CD4-positive, alpha-beta T cell (primary cell): ENCODE measurements around the gene NSD2. TPM values are rescaled to one million over a fixed set of nuclear protein-coding genes. Genes with fewer than 3 reads are reported as not detected.

Experiments
- ATAC-seq: fragments of 200-7000 bp; cut with Tn5 transposase; one replicate; pipeline ENCODE4 v1.10.0; 2022; ENCODE audit warnings: mild to moderate bottlenecking; ENCODE audit not compliant: poor library complexity
- CTCF ChIA-PET: fragments of 350-600 bp; sonication (Branson Sonifier 250); formaldehyde crosslinking; loops from one replicate; lab custom pipeline; 2021; ENCODE audit warnings: antibody characterized with exemption, inconsistent platforms; lab: Charles Lee
- POLR2A ChIA-PET: fragments of 350-600 bp; sonication (Branson Sonifier 250); formaldehyde crosslinking; loops from one replicate; lab custom pipeline; 2021; ENCODE audit warnings: antibody characterized with exemption, inconsistent platforms; lab: Charles Lee
- DNase-seq, 14 experiments: peaks; one replicate each; pipeline ENCODE4 v3.0.0-alpha.2; 2013 to 2020; ENCODE audit warnings: mixed read lengths in 2 of 14
- H3K27ac ChIP-seq, 2 donors: one replicate each; pipeline versions ENCODE4 v1.5.1 to v1.7.0; 2013; ENCODE audit warnings: low read length in 2 of 2, low read depth in 1 of 2, mild to moderate bottlenecking in 1 of 2
- H3K27me3 ChIP-seq, 2 experiments: 1 replicate in 1 of 2; 2 replicates in 1 of 2; pipeline versions ENCODE4 v1.6.1 to v1.7.0; 2013; ENCODE audit warnings: low read length in 2 of 2, control low read depth in 1 of 2, mild to moderate bottlenecking in 1 of 2, moderate library complexity in 1 of 2; ENCODE audit not compliant: insufficient read depth in 2 of 2, control insufficient read depth in 1 of 2
- H3K36me3 ChIP-seq: one replicate; pipeline ENCODE4 v1.6.1; 2013; ENCODE audit warnings: low read length, control low read depth; ENCODE audit not compliant: insufficient read depth
- H3K4me1 ChIP-seq: one replicate; pipeline ENCODE4 v1.6.1; 2013; ENCODE audit warnings: low read length, control low read depth; ENCODE audit not compliant: insufficient read depth
- H3K4me3 ChIP-seq: one replicate; pipeline ENCODE4 v1.5.1; 2013; ENCODE audit warnings: mild to moderate bottlenecking, low read length, moderate library complexity
- H3K9me3 ChIP-seq, 2 experiments: 1 replicate in 1 of 2; 2 replicates in 1 of 2; pipeline versions ENCODE4 v1.6.1 to v1.7.0; 2013; ENCODE audit warnings: low read length in 2 of 2, mild to moderate bottlenecking in 2 of 2, control low read depth in 1 of 2, moderate library complexity in 1 of 2; ENCODE audit not compliant: control insufficient read depth in 1 of 2, insufficient read depth in 1 of 2
- H3K27ac Mint-ChIP-seq: one replicate; pipeline ENCODE4 v1.8.0; 2020; ENCODE audit warnings: mixed read lengths
- H3K27me3 Mint-ChIP-seq: one replicate; pipeline ENCODE4 v1.8.0; 2021; ENCODE audit warnings: mixed read lengths
- H3K36me3 Mint-ChIP-seq: one replicate; pipeline ENCODE4 v1.8.0; 2021; ENCODE audit warnings: low read depth, mixed read lengths
- H3K4me1 Mint-ChIP-seq: one replicate; pipeline ENCODE4 v1.8.0; 2021; ENCODE audit warnings: low read depth, mixed read lengths
- H3K4me3 Mint-ChIP-seq: one replicate; pipeline ENCODE4 v1.8.0; 2020; ENCODE audit warnings: mild to moderate bottlenecking, mixed read lengths
- H3K9me3 Mint-ChIP-seq: one replicate; pipeline ENCODE4 v1.8.0; 2020; ENCODE audit warnings: mixed read lengths
- intact Hi-C, 2 experiments: fragments of 100-400 bp; cut with DNase I in 1 of 2; cut with micrococcal nuclease in 1 of 2; formaldehyde crosslinking; loops; one replicate each; pipeline versions ENCODE4 v1.15.1 to v1.9.0; 2023 to 2025; cut with DNase I, micrococcal nuclease
- total RNA-seq, 174 experiments: library from RNA in 2 of 174; stranded (reverse) in 2 of 174; gene quantifications; one replicate each; pipeline ENCODE4 v1.2.3 and lab custom pipeline; 2021 to 2026
- TF ChIP-seq, protein P1 (sequence below): fragments of 200-600 bp; IDR thresholded peaks from one replicate; pipeline ENCODE4 v1.8.0; 2022; ENCODE audit warnings: antibody characterized with exemption, mild to moderate bottlenecking

Gene NSD2
- total RNA-seq, 2 experiments from 2014 or later: 42.4 to 45.8 TPM

DNA sequence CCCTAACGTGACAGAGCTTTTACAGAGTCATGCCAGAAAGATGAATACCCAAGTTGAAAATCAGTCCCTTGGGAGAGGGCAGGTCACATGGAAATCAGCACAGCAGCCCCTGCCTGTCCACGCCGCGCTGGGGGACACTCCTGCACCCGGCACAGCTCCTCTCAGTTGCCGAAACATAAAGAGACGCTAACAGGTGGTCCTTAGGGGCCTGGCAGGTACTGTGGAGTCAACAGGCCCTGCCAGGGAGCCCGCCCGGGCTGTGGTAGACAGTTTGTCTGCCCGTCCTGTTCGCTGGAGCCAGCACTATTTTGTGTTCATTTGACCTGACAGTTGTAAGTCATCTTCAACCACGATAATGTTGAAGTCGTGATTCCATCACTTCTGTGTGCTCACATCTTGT is 107.0 kb downstream of the NSD2 start:
- ChIA-PET POLR2A (no interaction called here), CTCF (no interaction called here)
- ATAC-seq (no peak), DNase-seq (no peak)
- no peaks in the 10 kb centered on the region for H3K9me3 Mint-ChIP-seq
- Histone ChIP-seq H3K27me3 (no peaks in the 10 kb centered on the region), H3K36me3 (peaks cover 83% of the 10 kb centered on the region), H3K9me3 (no peaks in the 10 kb centered on the region), H3K27ac (no peak overlapping the region), H3K4me3 (no peak overlapping the region), H3K4me1 (no peaks in the 10 kb centered on the region)
- no peak overlapping the region for H3K4me3 Mint-ChIP-seq
- TF ChIP-seq, protein P1, sequence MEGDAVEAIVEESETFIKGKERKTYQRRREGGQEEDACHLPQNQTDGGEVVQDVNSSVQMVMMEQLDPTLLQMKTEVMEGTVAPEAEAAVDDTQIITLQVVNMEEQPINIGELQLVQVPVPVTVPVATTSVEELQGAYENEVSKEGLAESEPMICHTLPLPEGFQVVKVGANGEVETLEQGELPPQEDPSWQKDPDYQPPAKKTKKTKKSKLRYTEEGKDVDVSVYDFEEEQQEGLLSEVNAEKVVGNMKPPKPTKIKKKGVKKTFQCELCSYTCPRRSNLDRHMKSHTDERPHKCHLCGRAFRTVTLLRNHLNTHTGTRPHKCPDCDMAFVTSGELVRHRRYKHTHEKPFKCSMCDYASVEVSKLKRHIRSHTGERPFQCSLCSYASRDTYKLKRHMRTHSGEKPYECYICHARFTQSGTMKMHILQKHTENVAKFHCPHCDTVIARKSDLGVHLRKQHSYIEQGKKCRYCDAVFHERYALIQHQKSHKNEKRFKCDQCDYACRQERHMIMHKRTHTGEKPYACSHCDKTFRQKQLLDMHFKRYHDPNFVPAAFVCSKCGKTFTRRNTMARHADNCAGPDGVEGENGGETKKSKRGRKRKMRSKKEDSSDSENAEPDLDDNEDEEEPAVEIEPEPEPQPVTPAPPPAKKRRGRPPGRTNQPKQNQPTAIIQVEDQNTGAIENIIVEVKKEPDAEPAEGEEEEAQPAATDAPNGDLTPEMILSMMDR: no peak
- no peak overlapping the region for H3K27ac Mint-ChIP-seq
- H3K4me1 Mint-ChIP-seq: no peaks in the 10 kb centered on the region
- H3K36me3 Mint-ChIP-seq: peaks cover 74% of the 10 kb centered on the region
- no peaks in the 10 kb centered on the region for H3K27me3 Mint-ChIP-seq
- intact Hi-C loops: no loop called here

DNA sequence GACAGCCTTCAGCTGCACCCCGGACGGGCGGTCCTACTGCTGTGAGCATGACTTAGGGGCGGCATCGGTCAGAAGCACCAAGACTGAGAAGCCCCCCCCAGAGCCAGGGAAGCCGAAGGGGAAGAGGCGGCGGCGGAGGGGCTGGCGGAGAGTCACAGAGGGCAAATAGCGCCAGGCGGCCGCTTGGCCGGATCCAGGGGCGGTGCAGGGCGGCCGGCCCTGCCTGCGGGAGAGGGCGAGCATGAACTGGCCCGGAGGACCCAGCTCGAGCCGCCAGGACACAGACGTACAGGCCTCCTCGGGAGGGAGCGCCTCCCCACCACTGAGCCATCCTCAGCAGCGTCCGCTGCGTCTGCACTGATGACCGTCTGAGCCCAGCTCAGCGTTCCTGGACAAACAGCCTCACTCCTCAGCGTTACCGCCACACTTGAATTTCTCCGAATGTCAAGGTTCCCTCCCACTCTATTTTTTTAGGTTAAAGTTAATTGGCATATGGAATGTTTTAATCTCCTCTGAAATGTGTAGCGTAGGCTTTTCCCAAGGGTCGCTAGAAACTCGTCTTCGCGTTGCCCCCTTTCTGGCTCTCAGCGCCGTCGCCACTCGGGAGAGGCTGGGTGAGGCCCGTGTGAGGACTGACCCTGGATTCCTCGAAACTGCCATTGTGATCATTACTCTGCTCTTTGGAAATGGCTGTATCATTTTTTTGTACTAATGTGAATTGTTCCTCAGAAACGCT is 107.7 kb downstream of the NSD2 start:
- ATAC-seq (no peak), DNase-seq (no peak)
- ChIA-PET POLR2A (no interaction called here), CTCF (no interaction called here)
- peaks cover 73% of the 10 kb centered on the region for H3K36me3 Mint-ChIP-seq
- no peaks in the 10 kb centered on the region for H3K4me1 ChIP-seq
- H3K4me3 Mint-ChIP-seq: no peak overlapping the region
- H3K9me3 ChIP-seq: no peaks in the 10 kb centered on the region
- no peak overlapping the region for H3K27ac ChIP-seq
- H3K9me3 Mint-ChIP-seq: no peaks in the 10 kb centered on the region
- TF ChIP-seq, protein P1: no peak
- no peaks in the 10 kb centered on the region for H3K4me1 Mint-ChIP-seq
- H3K27me3 ChIP-seq: no peaks in the 10 kb centered on the region
- H3K27ac Mint-ChIP-seq: no peak overlapping the region
- no peaks in the 10 kb centered on the region for H3K27me3 Mint-ChIP-seq
- no peak overlapping the region for H3K4me3 ChIP-seq
- intact Hi-C loops: no loop called here
- peaks cover 85% of the 10 kb centered on the region for H3K36me3 ChIP-seq

DNA sequence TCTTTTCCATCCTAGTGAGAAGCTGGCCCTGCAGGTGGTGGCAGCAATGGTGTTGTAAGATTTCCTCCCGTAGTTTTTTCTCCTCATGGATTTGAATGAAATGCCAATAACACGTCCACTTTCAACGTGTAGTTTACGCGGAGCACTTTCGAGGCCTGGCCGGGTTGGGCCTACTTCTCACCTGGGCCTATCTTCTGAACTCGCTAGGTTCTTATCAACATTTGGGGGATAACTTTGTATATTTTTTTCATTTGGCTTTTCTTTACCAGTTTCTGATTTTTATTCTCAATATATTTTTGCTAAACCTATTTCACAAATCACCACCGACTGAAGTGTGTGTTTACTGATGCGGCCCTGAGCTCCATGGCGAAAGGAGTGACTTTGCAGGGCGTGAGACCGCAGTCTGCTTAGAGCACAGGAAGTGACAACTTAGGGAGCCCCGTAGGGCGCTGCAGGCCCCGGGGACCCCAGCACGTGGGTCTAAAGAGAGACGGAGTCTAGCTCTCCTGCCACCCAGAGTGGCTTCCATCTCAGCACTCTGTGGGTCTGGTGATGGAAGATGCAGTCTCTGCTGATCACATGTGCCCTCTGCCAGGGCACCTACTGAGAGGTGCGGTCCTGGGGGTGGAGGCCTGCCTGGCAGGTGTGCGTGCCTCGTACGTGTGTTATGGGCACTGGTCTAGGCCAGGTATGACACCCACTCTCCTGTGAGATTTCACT is 108.4 kb downstream of the NSD2 start:
- Mint-ChIP-seq H3K27me3 (no peaks in the 10 kb centered on the region), H3K9me3 (no peaks in the 10 kb centered on the region), H3K27ac (peak overlapping the region; percentile 35), H3K4me3 (no peak overlapping the region), H3K36me3 (peaks cover 78% of the 10 kb centered on the region), H3K4me1 (no peaks in the 10 kb centered on the region)
- peaks cover 89% of the 10 kb centered on the region for H3K36me3 ChIP-seq
- H3K27me3 ChIP-seq: no peaks in the 10 kb centered on the region
- H3K27ac ChIP-seq: peak overlapping the region in 1 of 2 donors; percentile 30
- intact Hi-C loops: no loop called here
- POLR2A ChIA-PET: no interaction called here
- TF ChIP-seq, protein P1: no peak
- no peaks in the 10 kb centered on the region for H3K4me1 ChIP-seq
- CTCF ChIA-PET: no interaction called here
- ATAC-seq: no peak
- no peak for DNase-seq
- no peaks in the 10 kb centered on the region for H3K9me3 ChIP-seq
- H3K4me3 ChIP-seq: no peak overlapping the region
